GF-D8 (cell line): Measurements from ENCODE around the gene ARGLU1.

ENCODE experiments used
- DNase-seq: peaks from one replicate; lab custom pipeline; 2025; lab: John Stamatoyannopoulos, UW

Gene ARGLU1

DNA sequence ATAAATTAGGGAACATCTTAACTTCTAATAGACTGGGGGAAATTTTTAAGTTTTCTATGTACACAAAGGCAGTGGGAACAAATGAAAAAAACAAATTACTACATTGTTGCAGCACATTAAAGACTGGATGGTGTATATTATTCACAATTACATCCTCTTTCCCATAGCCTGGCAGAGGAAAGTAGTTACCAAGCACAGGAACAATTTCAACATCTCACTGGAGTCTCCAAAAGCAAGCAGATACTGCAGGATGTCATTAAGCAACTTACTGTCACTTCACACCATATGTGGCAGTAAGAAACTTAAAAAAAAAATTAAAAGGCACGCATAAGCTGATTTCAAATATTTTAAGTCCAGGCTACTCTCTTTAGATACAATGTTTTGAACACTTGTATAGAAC, 26.1 kb downstream of the ARGLU1 start:
- DNase-seq, result peak; percentile 62

DNA sequence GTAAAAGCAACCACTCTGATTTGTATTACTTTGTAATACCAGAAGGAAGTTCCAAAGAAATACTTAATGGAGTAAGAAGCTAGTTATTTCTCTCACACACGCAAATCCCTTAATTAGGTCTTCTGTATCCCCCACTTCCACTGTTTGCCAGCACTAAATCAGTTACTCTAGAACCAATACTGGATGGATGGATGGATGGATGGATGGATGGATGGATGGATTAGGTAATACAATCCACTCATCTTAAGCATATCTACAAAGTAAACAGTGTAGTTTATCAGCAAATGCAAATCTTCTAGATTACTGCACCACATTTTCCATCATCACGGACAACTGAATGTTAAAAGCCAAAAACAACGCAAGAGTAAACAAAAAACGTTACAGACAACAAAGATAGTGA, 27.3 kb downstream of the ARGLU1 start:
- DNase-seq, result no peak

DNA sequence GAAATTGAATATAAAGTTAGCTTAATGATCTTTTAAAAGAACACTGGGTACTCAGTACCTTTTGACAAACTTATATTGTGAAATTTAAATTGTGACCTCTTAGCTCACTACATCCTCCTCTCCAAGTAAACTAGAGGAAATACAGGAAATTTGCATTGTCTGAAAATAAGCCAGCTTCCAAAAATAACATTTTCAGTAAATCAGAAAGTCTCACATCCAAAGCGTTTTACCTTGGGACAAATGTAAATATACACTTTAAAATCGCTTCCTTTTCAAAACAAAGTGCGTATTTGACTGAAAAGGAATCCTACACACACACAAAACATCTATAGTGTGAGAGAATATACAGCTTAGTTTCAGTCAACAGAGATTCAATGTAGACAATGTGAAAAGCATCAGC, 30.4 kb downstream of the ARGLU1 start:
- DNase-seq, result no peak

DNA sequence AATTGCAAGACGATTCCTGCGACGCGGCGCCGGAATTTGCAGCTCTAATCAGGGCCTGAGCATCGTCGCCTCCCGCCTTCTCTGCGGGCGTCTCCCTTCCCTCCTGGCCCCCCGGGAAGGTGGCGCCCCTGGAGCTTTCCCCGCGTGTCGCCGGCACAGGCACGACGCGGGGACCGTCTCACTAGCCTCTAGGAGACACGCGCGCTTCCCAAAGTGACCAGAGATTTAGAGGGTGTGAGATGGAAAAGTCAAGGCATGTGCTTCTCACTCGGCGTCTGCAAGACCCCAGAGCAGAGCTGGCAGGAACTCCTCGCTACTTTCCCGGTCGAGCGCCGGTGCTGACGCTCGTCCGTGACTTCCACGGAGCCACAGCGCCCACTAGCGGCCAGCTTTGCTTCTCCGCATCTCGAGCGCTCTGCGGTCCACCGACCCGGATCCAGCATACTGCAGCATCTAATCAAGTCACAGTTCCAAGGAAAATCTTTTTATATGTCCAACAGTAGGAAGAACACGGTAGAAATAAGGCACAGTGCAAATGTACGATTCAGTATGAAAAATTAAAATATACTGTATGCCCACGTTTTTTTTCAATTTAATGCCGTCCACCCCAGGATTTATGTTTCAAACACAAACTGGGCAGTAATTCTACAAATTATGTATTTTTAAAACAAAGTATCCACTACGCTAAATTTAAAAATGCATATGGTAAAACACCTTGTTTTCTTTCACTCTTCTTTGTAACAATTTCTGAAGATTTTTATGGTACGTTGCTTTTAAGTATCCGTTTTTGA, 31.5 kb downstream of the ARGLU1 start:
- DNase-seq, result no peak

DNA sequence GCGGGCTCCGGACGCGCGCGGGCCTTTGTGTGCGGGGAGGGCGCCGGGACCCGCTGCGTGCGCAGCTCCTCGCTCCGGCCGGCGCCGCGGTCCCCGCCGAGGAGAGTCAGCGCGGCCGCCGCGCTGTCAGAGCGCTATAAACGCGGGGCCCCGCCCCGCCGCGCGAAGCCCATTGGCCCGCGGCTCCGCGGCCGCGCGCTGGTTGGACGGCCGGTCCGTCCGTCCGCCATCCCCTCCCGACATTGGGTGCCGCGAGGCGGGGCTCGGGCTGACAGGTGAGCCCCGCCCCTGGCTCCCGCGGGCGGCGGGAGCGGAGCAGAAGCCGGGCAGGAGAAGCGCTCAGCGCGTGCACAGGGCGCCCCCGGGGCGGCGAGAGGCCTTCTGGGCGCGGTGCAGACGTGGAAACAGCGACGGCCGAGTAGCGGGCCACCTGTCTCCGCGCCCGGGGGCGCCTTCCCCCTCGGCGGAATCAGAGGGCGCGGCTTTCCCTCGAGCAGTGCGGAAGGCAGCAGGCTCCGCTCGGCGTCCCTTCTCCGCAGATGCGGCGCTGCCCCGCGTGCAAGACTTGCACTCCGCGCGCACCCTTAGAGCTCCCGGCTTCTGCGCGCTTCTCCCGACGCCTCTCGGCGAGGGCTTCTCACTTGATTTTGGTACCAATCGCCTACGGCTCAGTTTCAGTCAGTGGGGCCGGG, 32.2 kb downstream of the ARGLU1 start, which contains the start of gene EFNB2:
Gene EFNB2 (minus strand): TSS at position 111 of the 692 bp plus-strand sequence. CDS start 698 bp downstream, outside the sequence.
- DNase-seq, result peak; percentile 47

DNA sequence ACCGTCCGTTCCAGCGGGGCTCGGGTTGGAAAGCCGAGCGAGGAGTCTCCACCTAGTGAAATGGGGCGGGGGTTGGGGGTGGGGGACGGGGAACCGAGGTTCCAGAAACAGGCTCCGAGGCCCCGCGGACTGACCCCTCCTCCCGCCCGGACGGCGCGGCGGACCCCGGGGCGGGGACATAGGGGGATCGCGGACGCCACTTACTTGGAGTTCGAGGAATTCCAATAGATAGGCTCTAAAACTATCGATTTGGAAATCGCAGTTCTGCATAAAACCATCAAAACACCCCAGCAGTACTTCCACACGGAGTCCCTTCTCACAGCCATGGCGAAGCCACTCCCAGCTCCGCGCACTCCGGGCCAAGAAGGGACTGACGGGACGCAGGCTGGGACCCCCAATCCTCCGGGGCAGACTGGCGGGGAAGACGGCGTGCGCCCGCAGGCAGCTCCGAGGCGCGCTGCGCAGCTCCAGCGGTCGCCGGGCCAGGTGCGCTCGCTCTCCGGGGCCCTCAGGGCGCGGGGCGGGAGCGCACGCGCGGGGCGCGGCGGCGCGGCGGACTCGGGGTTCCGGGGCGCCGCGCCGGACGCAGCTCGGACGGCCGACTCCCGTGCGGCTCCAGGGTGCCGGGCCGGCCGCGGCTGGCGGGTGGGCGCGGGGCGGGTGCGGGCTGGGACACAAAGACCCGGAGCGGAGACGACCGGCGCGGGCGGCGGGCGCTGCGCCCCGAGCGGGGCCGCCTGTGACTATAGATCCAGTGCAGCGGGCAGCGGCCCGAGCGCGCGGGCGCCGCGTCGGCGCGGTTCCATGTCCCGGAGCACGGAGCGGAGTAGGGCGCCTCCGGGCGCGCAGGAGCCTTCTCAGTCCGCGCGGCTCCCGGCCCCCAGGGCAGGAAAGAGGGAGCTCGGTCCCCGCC, 33.0 kb downstream of the ARGLU1 start:
- no peak for DNase-seq

DNA sequence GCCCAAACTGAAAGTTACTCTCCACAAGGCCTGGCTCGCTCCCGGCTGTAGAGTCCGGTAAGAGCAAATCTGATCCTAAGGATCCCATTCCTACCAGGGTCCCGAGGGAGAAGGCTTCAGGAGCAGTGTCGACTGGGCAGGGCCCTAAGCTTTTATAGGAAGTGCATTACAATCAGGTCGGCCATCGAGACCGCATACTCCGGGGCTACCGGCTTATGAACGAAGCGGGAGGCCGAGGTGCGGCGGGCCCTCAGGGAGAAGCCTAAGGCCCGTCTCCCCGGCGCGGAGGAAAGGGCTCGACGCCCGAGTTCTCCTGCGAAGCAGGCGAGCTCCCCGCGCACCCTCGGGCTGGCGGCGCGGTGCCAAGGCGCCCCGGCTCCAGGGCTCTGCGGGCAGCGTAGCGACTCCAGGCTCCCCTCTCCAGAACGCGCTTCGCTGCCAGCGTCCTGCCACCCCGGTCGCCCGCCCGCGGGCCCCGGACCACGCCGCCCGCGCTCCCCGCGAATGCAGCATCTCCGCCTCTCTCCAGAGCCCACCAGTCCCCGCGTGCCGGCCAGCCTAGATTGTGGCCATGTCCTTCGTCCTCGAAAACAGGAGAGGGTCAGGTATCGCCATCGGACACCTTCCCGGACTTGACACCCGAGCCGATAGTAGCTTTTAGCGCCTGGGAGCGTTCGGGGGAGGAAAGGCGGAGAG, 33.8 kb downstream of the ARGLU1 start:
- DNase-seq, result no peak

DNA sequence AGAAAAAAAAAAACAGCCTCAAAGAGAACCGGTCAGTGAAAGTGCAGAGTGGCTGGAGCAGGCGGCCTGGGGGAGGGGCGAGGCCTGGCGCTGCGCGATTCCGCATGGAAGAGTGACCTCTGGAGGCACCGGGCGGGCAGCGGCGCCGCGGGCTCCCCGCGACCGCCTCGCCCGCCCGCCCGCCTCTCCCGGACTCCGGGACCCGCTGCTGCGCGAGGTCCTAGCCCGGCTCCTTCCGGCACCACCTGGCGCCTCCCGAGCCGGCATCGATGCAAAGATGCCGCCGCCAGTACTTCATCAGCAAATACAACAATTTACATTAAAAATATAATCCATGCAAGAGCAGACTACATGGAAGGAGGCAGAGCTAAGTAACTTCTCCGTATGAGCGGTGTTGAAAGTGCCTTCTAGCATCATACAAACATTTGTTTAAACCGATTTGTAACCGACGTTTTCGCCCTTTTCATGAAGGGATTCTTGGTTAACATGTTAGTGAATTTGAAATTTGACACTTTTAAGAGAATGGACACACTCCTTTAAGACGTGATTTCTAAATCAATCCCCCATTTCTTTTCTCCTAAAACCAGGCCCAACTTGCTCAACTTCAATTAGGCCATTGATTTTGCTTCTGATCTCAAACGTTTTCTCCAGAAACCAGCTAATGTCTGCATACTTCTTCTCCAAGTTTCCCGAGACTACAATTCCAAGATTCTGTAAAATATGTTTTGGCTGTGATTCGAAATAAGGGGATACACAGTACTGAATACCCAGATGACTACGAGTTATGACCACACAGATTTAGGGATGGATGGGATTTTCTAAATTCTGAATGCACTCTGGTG, 34.6 kb downstream of the ARGLU1 start:
- DNase-seq, result no peak

DNA sequence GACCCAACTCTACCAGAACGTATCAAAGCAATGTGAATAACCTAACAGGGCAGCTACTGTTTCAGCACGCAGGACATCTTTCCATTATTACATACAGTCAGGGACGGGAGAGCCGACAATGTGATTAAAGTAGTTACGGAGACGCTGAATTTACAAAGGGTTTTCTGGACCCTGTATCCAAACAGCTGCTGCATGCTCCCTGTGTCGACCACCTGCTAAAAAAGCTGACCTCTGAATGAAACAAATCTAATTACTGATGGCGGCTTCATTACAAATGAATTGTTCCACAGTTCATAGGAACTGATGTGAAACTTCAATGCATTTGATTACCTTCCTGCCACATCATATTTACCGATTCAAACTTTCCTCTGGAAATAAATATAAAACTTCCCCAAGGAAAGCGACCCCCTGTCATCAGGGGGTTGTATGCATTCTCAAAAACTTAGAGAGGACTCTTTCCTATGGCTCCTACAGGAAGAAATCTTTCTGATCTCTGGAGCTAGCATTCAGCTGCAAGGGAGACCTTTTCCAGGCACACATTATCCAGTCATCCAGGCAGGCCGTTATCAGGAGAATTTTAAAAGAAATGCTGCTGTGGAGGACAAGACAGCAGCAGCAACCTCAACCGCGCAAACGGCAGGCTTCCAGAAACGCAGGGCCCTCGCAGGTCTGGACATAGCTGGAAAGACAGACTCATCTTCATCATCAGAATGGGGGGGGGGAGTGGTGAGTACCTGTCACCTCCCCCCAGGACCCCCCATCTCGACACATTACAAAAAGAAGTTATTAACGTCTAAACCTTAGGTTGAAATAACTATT, 35.6 kb downstream of the ARGLU1 start:
- no peak for DNase-seq

DNA sequence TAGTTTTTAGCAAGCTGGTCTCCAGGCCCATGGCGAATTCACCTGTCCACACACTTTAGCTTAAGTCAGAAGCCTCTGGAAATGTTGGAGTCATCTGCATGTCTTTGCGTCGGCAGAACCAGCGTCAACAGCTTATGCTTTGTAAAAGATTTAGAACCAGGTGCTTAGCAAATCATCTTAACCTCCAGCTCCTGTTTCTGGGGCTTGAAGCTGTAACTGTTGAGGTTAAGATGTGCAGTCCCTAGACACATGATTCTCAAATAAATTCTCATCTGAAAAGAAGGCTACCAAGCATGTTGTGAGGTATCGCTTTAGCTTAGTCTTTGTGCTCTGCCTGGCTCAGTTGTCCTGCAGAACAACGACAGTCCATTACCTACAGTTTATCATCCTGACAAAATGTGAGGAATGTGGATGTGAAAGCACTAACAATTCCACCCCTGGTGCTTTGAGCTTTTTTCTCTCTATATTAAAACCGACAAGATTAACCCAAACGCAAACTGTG, 36.9 kb downstream of the ARGLU1 start:
- DNase-seq, result no peak

DNA sequence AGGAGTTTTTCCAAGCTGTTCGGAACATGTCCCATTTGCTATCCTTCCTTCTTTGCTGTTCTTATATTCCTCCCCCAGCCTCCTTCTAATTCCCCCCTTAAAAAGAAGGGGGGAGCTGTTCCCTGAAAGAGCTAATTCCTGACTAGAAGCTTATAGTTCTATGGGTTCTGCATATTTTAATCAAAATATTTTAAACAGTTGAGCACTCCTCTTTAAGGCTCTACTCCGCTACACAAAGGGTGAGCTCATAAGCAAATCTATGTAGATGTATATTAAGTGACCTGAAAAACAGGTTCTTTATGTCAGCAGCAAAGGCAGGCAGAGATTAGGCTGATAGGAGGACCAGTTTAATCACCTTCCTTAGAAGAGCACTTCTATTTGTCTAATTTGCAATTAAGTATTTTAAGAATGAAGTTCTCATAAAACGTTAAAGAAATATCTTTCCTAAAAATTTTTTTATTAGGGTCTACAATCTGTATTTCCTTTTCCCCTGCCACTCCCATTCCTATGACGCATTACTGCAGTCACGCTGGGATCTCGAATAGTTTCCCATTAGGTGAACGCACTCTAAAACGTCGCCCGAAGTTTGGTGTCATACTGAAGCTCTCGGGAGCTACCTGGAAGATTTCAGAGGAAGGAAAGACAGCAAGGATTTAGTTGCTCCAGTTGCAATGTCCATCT, 37.6 kb downstream of the ARGLU1 start:
- no peak for DNase-seq

DNA sequence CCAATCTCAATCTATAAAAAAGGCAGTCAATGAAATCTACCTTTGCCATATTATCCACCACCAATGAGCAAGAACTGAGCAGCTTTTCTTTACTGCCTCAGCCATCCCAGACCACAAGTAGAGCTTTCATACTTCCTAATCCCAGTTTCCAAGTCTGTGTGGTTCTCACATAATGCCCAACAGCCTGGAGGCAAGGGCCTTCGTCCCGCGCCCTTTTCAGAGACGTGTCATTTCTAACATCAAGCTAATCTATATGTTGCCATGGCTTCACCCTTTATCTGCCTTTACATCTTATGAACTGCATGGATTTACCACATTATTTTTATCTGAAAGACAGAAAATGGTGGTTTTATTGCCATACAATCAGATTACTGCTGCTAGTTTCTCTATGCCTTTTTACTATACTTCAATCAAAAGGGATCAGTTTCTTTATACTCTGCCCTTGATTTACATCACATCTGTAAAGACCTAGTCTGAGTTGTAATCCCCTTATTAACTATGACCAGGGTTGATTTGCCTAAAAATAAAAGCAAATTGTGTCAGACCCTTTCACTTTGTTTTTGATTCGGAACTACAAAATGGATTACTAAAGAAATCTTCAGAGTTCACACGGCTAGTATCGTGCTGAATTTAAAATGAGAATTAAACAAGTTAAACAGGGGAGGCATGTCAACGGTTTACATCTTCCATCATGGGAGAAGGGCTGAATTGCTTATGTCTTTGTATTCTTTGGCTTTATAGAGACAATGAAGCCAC, 38.3 kb downstream of the ARGLU1 start:
- no peak for DNase-seq

DNA sequence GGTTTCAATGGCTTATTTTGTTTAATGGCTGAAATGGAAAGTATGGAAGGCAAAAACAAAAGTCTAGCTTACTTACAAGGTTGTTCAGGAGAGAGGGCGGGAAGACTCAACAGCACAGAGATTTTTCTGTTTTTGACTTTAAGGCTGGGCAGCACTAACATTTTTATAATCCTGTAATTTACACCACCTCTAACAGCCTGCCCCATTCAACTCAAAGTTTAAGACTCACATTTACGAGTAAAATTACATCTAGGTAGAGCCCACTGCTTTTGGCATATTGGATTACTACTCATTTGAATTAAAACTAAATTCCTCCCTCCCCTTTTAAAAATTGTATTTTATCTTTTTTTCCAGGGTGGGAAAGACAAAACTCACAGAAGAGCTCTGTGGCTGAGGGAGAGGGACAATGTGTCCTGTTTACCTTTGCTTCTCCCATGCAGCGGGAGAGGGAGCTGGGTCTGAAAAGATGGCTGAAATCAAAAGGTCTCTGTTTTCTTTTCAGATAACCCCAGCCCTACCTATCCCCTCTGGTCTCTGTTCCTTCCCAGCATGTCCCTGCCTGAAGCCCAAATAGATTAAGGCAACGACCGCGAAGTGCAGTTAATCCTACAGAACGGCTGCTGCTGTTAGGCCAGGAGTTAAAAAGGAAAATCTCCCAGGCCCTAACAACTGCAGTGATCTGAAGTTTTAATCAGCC, 39.1 kb downstream of the ARGLU1 start:
- DNase-seq, result no peak

DNA sequence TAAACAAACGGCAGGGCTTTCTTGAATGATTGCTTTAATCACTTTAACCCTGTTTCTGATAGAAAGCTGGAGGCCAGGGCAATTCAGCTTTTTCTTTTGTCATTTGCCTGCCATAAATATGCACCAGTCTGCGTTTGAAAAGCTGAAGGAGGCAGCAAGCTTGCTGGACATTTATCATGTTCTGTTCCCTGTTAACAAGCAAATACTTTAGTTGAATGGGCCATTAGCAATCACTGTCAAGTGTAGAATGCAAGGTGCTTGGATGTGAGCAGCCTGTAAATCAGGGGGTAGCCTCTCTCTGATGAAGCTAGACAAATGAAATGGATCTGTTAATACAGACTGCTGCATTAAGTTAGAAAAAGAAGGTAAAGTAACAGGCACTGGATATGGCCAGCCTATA, 40.1 kb downstream of the ARGLU1 start:
- no peak for DNase-seq

DNA sequence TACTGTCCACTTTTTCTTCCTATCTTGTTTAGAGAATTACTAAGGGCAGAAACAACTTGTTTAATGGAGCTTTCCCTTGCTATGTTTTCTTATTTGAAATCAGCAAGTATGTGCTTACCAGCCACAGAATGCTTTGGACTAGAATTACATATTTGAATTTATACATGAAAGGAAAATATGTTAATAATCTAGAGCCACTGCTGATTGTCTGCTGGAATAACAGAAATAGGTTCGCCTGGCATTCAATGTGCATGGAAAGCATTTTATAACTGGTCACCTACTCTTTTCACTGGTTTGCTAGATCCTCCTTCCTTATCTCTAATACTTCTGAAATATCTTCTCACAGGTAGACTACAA, 40.5 kb downstream of the ARGLU1 start:
- no peak for DNase-seq

DNA sequence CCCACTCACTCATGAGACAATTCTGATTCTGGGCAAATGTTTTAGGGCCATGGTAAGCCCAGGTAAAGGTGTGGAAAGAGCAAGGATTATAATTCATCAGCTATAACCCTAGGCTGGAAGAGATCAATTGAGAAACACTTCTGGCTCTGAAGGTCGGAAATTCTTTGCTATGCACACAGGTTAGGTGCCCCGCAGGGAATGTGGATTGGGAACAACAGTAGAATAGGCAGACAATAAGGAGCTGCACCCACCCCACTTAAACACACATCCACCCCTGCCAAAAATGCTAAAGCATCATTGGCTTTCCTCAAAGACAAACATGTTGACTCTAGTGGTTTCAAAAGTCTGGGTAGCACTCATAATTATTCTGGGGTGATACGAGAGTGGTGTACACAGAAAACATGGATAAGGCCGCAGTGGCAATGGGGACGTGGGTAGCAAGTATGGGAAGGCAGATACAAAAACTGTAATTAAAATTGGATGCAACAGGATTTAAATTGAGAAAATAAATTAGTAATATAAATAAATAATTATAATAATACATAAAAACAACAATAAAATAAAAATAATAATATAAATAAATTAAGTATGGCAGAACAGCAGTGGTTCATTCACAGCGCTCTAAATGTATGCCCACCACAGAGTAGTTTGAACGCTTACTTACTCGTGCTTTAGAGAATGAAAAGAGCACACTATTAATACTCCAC, 41.0 kb downstream of the ARGLU1 start:
- DNase-seq, result no peak

DNA sequence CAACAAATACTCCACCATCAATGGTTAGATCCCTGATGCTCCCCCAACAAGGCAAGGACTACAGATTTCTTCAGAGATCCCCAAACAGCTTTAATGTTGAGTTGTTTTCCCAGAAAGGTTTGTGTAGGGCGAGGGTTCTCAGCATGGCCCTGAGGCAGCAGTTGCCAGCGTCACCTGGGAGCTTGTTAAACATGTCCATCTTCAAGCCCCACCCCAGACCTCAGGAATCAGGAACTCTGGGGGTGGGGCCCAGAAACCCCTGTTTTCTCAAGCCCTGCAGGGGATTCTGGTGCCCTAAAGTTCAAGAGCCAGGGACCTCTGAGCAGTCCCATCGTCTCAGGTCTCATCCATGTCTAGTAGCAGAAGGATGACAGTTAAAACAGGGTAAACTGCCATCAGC, 42.1 kb downstream of the ARGLU1 start:
- DNase-seq, result no peak
